NB4 (cell line): Measurements from ENCODE around the gene GLOD5.
A peak's percentile ranks its signal among the peaks of the same experiment; 100 is the strongest.

ENCODE experiments used
- DNase-seq: peaks from one replicate; pipeline ENCODE4 v3.0.0; 2010; ENCODE audit warnings: low read depth
- H3K4me3 ChIP-seq: one replicate; pipeline ENCODE4 v1.5.1; 2011; ENCODE audit warnings: mild to moderate bottlenecking, low read depth, low read length, moderate library complexity
- MYC ChIP-seq: IDR thresholded peaks from 2 replicates; pipeline ENCODE4 v1.6.1; 2011; ENCODE audit warnings: low read depth, low read length
- POLR2A ChIP-seq: IDR thresholded peaks from 2 replicates; pipeline ENCODE4 v1.6.1; 2011; ENCODE audit warnings: mild to moderate bottlenecking; ENCODE audit not compliant: insufficient read length; ENCODE audit errors: extremely low read depth
- TF ChIP-seq, protein P1 (sequence below): IDR thresholded peaks from 2 replicates; pipeline ENCODE4 v1.6.1; 2011; ENCODE audit warnings: low read depth, low read length
- TF ChIP-seq, protein P2 (sequence below): IDR thresholded peaks from one replicate; pipeline ENCODE4 v1.5.1; 2012; ENCODE audit warnings: low read depth, low read length

GLOD5 gene

DNA sequence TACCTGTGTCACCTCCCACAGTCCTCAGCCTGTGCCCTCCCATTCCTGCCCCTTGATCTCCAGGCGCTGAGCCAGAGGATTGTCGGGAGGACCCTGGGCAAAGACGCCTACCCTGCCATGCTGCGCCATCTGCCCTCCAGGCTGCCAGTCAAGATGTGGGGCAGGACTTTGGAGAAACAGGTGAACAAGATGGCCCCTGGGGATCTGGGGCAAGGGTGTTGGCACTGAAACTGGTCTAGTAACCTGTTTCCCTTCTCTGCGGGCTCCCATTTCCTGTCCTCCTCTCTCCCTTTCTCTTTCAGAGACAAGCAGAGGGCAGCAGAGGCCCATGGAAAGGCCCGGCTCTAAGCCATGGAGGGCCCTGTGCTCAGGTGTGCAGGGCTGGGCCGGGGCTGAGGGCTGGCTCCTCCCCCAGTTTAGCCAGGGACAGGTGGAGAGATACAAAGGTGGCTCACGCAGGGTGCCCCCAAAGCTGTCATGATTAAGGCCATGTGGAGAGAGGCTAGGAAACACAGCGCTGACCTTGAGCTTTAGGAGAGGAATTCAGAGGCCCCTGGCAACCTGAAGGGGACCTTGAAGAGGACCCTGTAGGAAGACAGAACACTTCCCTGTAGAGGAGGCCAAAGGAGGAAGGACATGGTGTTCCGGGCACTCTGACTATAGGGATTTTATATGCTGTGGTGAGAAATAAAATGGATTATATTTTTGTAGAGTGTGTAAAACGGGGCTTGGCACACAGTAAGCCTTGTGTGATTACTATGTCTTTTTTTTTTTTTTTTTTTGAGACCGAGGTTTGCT is at the start of gene GLOD5:
GLOD5 (plus strand) TSS at position 74 of the 798 bp plus-strand sequence; CDS start at position 118, 44 bp downstream.
- DNase-seq, result peak; percentile 22
- no peak within 1 kb of the TSS for H3K4me3 ChIP-seq
- TF ChIP-seq MYC (no peak), POLR2A (no peak)
- TF ChIP-seq, protein P1, sequence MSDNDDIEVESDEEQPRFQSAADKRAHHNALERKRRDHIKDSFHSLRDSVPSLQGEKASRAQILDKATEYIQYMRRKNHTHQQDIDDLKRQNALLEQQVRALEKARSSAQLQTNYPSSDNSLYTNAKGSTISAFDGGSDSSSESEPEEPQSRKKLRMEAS, result no peak
- TF ChIP-seq, protein P2, sequence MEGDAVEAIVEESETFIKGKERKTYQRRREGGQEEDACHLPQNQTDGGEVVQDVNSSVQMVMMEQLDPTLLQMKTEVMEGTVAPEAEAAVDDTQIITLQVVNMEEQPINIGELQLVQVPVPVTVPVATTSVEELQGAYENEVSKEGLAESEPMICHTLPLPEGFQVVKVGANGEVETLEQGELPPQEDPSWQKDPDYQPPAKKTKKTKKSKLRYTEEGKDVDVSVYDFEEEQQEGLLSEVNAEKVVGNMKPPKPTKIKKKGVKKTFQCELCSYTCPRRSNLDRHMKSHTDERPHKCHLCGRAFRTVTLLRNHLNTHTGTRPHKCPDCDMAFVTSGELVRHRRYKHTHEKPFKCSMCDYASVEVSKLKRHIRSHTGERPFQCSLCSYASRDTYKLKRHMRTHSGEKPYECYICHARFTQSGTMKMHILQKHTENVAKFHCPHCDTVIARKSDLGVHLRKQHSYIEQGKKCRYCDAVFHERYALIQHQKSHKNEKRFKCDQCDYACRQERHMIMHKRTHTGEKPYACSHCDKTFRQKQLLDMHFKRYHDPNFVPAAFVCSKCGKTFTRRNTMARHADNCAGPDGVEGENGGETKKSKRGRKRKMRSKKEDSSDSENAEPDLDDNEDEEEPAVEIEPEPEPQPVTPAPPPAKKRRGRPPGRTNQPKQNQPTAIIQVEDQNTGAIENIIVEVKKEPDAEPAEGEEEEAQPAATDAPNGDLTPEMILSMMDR, result no peak

DNA sequence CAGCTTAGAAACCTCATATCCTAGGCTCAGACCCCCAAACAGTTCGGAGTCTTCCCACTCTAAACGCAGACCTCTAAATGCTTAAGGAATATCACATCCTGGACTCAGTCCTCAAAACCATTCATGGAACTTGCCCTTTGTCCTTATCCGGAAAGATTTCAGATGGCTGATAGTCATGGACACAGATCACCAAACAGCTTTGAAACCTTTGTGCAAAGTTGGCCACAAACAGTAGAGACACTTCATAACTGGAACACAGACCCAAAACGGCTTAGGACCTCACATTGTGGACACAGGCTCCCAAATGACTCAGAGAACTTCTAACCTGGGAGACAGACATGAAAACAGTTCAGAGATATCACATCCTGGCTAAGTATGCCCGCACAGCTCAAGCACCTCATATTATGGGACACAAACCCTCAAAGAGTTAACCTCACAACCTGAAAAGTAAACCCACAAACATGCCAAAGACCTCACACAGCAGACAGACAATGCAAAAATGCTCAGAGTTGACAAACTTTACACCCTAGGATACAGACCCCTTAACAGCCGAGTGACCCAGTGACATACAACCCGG is 49.5 kb upstream of the GLOD5 start:
- TF ChIP-seq, protein P2, result no peak
- TF ChIP-seq, protein P1, result no peak
- TF ChIP-seq POLR2A (no peak), MYC (no peak)

DNA sequence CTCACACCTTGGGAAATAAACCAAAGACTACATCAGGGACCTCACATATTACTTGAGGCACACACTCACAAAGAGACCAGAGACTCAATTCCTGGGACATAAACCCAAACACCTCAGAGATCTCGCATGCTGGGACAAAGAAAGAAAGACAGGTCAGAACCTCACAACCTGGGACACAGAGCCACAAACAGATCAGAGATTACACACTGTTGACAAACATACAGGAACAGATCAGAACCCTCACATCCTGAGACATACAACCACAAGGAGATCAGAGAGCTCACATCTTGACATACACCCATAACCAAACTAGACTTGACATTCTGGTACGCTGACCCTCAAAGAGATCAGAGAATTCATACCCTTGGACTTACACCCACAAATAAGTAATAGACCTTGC is 47.7 kb upstream of the GLOD5 start:
- no peak for DNase-seq

More for the DNA sequence above, 49.5 kb upstream of the GLOD5 start:
- DNase-seq, result no peak
- H3K4me3 ChIP-seq, result no peak overlapping the region

DNA sequence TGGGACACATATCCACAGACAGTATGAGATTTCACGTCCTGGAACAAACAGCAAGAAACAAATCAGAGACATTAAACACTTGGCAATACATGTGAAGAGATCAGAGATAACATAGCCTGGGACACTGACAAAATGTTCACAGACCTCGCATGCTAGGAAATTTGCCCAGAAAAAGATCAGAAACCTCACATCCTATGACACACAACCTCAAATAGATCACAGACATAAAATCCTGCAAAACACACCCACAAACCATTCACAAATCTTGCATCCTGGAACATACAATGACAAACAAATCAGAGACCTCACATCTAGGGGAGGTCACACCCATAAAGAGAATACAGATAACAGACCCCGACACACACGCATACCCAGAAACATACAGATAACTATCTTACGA is 47.0 kb upstream of the GLOD5 start:
- H3K4me3 ChIP-seq, result no peak overlapping the region
- TF ChIP-seq MYC, result no peak
- TF ChIP-seq, protein P1, result no peak
- TF ChIP-seq POLR2A, result no peak
- TF ChIP-seq, protein P2, result no peak
- DNase-seq, result no peak

More for the DNA sequence above, 47.7 kb upstream of the GLOD5 start:
- TF ChIP-seq MYC (no peak), POLR2A (no peak)
- TF ChIP-seq, protein P2, result no peak
- TF ChIP-seq, protein P1, result no peak
- no peak overlapping the region for H3K4me3 ChIP-seq

DNA sequence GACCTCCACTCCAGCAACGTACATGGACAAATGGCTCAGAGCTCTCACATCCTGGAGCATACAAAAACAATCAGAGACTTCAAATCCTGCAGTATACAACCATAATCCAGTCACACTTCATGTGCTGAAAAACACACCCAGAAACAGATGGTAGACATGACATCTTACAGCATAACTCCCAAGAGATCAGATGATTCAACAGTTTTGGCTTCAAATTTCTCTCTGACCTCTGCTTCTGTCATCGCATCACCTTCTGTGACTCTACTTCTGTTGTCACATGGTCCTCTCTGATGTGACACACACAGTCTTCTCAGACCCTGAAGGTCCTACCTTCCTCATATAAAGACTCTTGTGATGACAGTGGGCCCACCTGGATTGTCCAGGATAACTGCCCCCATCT is 46.5 kb upstream of the GLOD5 start:
- peak; percentile 18 for DNase-seq
- H3K4me3 ChIP-seq, result no peak overlapping the region
- TF ChIP-seq, protein P2, result no peak
- TF ChIP-seq, protein P1, result no peak
- TF ChIP-seq POLR2A (no peak), MYC (no peak)
